Sigmoid colon (tissue), 4 donors: ENCODE results near the gene RIPK1.
"Not testable (repeated sequence)": the region's sequence is repeated elsewhere in the genome, so short reads cannot be mapped to it uniquely, and the experiment has no call there.

Source experiments
- CTCF ChIP-seq, 4 experiments: fragments of 450-650 bp in 3 of 4; fragments of 200-600 bp in 1 of 4; IDR thresholded peaks; one replicate each; pipeline ENCODE4 v1.5.1; 2016 to 2019; ENCODE audit warnings: antibody characterized with exemption in 4 of 4, mild to moderate bottlenecking in 3 of 4, moderate library complexity in 2 of 4
- POLR2AphosphoS5 ChIP-seq, 4 donors: sonication (generic); formaldehyde crosslinking; IDR thresholded peaks; one replicate each; pipeline ENCODE4 v1.6.1; 2017; ENCODE audit warnings: antibody characterized with exemption in 4 of 4

- not testable (repeated sequence) for TF ChIP-seq POLR2AphosphoS5, CTCF (IDR thresholded peaks at IDR 0.05)
These were observed 88.2 kb downstream of the RIPK1 start for GRCh38 chr6:3156184-3157130.
